HUES64 (cell line): ENCODE results near the gene SDK2.

ENCODE experiments used
- H3K27ac ChIP-seq: 2 replicates; pipeline ENCODE4 v1.7.0; 2013; ENCODE audit warnings: low read depth, low read length, inconsistent platforms
- H3K27me3 ChIP-seq: 2 replicates; pipeline ENCODE4 v1.6.1; 2013; ENCODE audit warnings: mild to moderate bottlenecking, low read length; ENCODE audit not compliant: insufficient read depth
- H3K36me3 ChIP-seq: 2 replicates; pipeline ENCODE4 v1.6.1; 2013; ENCODE audit warnings: mild to moderate bottlenecking, low read length; ENCODE audit not compliant: insufficient read depth
- H3K4me1 ChIP-seq: 2 replicates; pipeline ENCODE4 v1.6.1; 2013; ENCODE audit warnings: mild to moderate bottlenecking, low read length, moderate library complexity; ENCODE audit not compliant: insufficient read depth
- H3K4me3 ChIP-seq: 2 replicates; pipeline ENCODE4 v1.5.1; 2013; ENCODE audit warnings: mild to moderate bottlenecking, low read length, moderate library complexity
- H3K9ac ChIP-seq: 2 replicates; pipeline ENCODE4 v1.6.1; 2013; ENCODE audit warnings: mild to moderate bottlenecking, low read depth, low read length
- H3K9me3 ChIP-seq: 2 replicates; pipeline ENCODE4 v1.6.1; 2013; ENCODE audit warnings: low read depth, low read length; ENCODE audit not compliant: insufficient read depth
- whole genome bisulfite sequencing: fragments of 150-250, 120-280 bp; methylation state at CpG from one replicate; pipeline ENCODE4 v1.1.7; 2013; ENCODE audit warnings: missing lambda C conversion rate; 5-methylcytosine and 5-hydroxymethylcytosine counted together

Gene SDK2

DNA sequence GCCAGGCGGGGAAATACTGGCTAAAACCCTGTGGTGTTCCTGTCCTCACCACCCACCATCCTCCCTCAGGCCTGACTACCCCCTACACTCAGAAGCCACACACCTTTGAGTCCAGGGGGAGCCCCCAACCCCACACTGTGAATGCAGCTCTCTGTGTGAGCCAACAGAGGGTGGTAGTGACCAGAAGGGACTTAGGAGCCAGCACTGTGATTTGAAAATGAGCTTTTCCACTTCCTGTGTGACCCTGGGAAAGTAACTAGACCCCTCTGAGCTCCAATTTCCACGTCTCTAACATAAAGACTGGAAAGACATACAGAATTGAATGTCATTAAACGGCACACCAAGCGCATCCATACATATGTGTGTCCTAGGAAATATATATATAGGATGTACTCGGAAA lies 58.7 kb downstream of the SDK2 start:
- no peak overlapping the region for H3K4me3 ChIP-seq
- 89% methylated on average over 5 of the region's 5 CpGs for WGBS
- no peak overlapping the region for H3K9ac ChIP-seq
- no peaks in the 10 kb centered on the region for H3K27me3 ChIP-seq
- H3K4me1 ChIP-seq = peaks cover 25% of the 10 kb centered on the region
- H3K27ac ChIP-seq = no peak overlapping the region
- H3K36me3 ChIP-seq = no peaks in the 10 kb centered on the region
- H3K9me3 ChIP-seq = no peaks in the 10 kb centered on the region

DNA sequence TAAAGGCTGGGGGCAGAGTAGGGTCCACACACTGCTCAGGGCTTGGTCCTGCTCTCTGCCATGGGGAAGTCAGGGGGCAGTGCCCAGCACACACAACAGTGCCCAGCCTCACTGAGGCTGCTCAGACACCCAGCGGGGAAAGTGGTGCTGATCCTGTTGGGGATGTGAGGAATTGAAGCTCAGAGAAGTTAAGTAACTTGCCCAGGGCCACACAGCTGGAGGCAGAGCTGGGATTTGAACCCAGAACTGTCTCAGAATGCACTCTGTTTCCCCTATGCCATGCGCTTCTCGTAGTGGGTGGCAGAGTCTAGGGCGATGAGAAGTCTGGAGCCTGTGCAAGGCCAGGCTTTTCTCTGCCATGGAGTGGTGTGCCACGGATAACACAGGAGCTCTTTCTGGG lies 59.3 kb downstream of the SDK2 start:
- peaks cover 19% of the 10 kb centered on the region for H3K4me1 ChIP-seq
- H3K36me3 ChIP-seq = no peaks in the 10 kb centered on the region
- WGBS = 98% methylated on average over 5 of the region's 5 CpGs
- H3K9me3 ChIP-seq = no peaks in the 10 kb centered on the region
- H3K27ac ChIP-seq = no peak overlapping the region
- no peak overlapping the region for H3K4me3 ChIP-seq
- no peaks in the 10 kb centered on the region for H3K27me3 ChIP-seq
- H3K9ac ChIP-seq = no peak overlapping the region

DNA sequence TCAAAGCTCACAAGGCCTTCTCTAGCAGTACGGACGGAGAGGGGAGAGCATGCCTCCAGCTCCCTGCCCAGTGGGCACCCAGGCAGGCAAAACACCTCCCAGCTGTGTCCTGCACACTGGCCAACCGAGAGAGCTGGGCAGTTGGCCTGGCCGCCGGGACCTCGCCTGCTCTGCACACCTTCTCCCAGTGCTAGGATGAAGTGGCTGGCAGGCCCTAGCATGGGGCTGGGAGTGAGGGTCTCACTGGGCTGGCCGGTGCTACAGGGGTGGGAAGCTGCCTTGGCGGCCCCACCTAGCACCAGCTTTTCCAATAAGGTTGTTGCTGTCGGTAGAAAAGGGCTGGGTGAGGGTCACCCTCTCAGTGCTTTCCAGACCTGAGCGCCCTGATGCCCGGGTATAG lies 60.2 kb downstream of the SDK2 start:
- Histone ChIP-seq H3K4me3 (no peak overlapping the region), H3K27ac (no peak overlapping the region), H3K4me1 (peaks cover 13% of the 10 kb centered on the region), H3K36me3 (no peaks in the 10 kb centered on the region), H3K27me3 (no peaks in the 10 kb centered on the region), H3K9me3 (no peaks in the 10 kb centered on the region), H3K9ac (no peak overlapping the region)
- WGBS = 95% methylated on average over 11 of the region's 11 CpGs

GRCh38 chr17:73582821-73583220 lies 61.4 kb downstream of the SDK2 start:
- H3K4me3 ChIP-seq = no peak overlapping the region
- H3K9me3 ChIP-seq = no peaks in the 10 kb centered on the region
- H3K27ac ChIP-seq = no peak overlapping the region
- H3K4me1 ChIP-seq = peaks cover 13% of the 10 kb centered on the region
- WGBS = 81% methylated on average over 9 of the region's 9 CpGs
- no peaks in the 10 kb centered on the region for H3K27me3 ChIP-seq
- no peaks in the 10 kb centered on the region for H3K36me3 ChIP-seq
- H3K9ac ChIP-seq = no peak overlapping the region

DNA sequence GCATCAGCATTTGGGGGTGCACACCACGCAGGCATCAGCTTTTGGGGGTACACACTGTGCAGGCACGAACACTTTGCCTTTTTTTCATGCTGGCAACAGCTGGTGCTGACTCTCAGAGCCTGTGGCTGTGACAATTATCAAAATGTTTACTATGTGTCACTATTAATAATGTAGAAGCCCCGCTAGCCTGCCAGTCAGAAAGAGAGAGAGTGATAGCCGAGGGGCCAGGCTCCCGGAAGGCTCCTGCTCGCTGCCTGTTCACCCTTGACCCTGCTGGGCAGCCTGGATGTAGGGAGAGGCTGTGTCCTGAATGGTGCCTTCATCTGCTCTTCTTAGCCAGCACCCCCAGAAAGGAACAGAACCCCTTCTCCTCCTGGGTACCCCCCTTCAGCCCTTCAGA lies 61.9 kb downstream of the SDK2 start:
- no peak overlapping the region for H3K27ac ChIP-seq
- 89% methylated on average over 6 of the region's 6 CpGs for WGBS
- H3K9ac ChIP-seq = no peak overlapping the region
- H3K27me3 ChIP-seq = no peaks in the 10 kb centered on the region
- H3K9me3 ChIP-seq = no peaks in the 10 kb centered on the region
- H3K4me1 ChIP-seq = peaks cover 13% of the 10 kb centered on the region
- no peaks in the 10 kb centered on the region for H3K36me3 ChIP-seq
- H3K4me3 ChIP-seq = no peak overlapping the region

DNA sequence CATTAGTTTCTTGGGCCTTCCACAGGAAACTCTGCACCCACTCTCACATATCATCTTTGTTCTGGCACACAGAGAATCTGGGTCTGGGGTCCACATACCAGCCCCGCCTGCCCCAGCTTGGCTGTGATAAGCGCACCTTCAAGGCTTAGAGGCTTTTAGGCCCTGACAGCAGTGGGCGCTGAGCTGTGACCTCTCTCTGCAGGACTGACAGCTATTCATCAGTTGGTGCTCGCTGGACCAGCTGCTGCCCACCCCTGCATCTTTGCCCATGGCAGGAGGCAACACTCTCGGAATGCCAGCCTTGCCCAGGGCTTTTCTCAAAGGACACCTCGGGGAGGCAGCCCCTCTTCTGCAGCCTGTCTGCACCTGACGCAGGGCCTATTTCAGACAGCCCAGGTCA lies 62.9 kb downstream of the SDK2 start:
- Histone ChIP-seq H3K4me3 (no peak overlapping the region), H3K27ac (no peak overlapping the region), H3K36me3 (no peaks in the 10 kb centered on the region), H3K9ac (no peak overlapping the region), H3K9me3 (no peaks in the 10 kb centered on the region), H3K27me3 (no peaks in the 10 kb centered on the region), H3K4me1 (peaks cover 8% of the 10 kb centered on the region; the same call in 1 of the 2 replicates)
- WGBS = 90% methylated on average over 7 of the region's 7 CpGs

GRCh38 chr17:73580073-73580710 lies 64.1 kb downstream of the SDK2 start:
- H3K27ac ChIP-seq = no peak overlapping the region
- H3K9me3 ChIP-seq = no peaks in the 10 kb centered on the region
- 94% methylated on average over 12 of the region's 12 CpGs for WGBS
- no peaks in the 10 kb centered on the region for H3K36me3 ChIP-seq
- H3K27me3 ChIP-seq = no peaks in the 10 kb centered on the region
- H3K4me1 ChIP-seq = no peaks in the 10 kb centered on the region
- H3K9ac ChIP-seq = no peak overlapping the region
- H3K4me3 ChIP-seq = no peak overlapping the region

DNA sequence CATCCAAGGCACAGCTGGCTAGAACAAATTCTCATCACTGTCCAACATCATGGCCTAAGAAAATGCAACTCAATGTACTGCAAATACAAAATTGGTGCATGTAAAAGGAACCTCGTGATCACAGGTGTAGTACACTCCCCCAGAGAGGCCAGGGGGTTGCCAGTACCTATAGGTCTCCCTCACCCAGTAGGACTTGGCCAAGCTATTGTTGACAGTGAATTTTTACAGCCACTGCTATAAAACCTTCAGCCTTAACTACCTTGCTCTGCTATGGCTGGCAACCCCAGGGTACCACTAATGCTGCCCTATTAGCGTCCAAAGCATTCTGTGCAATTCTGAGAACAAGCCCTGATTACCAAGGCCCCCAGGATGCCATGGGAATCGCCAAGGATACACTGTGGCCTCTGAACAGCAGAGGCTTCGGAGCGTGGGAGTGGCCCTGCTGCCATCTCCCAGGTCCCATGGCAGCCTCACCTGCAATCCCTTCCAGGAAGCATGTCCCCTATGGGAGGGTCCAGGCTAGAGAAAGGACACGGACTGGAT lies 67.6 kb downstream of the SDK2 start:
- Histone ChIP-seq H3K9me3 (no peaks in the 10 kb centered on the region), H3K36me3 (no peaks in the 10 kb centered on the region), H3K27me3 (no peaks in the 10 kb centered on the region), H3K9ac (no peak overlapping the region), H3K4me3 (no peak overlapping the region), H3K27ac (no peak overlapping the region), H3K4me1 (no peaks in the 10 kb centered on the region)
- 96% methylated on average over 6 of the region's 6 CpGs for WGBS

- H3K4me1 ChIP-seq = no peaks in the 10 kb centered on the region
- WGBS = 87% methylated on average over 15 of the region's 15 CpGs
- no peak overlapping the region for H3K4me3 ChIP-seq
- H3K27me3 ChIP-seq = no peaks in the 10 kb centered on the region
- no peaks in the 10 kb centered on the region for H3K9me3 ChIP-seq
- no peaks in the 10 kb centered on the region for H3K36me3 ChIP-seq
- H3K27ac ChIP-seq = no peak overlapping the region
- H3K9ac ChIP-seq = no peak overlapping the region
These were observed 68.6 kb downstream of the SDK2 start for GRCh38 chr17:73575470-73576221.

DNA sequence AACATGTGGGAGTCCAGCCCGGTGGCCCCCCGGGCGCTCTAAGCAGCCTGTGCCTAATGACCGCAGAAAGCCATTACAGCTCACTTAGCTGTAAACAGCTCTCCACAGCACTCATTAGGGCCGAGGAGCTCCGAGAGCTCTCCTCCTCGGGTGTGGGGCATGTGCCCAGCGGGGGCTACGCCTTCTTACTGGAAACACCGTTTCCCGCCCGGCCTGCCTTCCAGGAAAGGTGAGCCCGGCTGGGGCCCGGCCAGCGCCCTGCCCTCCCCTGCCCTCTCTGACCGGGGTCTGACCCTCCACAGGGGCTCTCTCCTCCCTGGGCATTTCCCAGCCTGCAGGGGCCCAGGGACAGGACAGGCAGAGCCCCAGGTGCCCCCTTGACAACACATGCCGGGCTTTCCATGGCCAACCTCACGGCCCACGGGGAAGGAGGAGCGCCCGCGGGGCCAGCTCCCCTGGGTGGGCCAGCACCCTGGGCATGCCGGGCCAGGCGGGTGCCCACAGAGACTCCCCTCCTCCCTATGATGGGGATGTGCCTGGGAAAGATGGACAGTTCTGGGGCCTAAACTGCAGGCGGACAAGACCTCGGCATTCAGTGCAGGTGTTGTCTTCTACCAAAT lies 72.6 kb downstream of the SDK2 start:
- Histone ChIP-seq H3K27me3 (no peaks in the 10 kb centered on the region), H3K4me3 (no peak overlapping the region), H3K36me3 (no peaks in the 10 kb centered on the region), H3K4me1 (peaks cover 26% of the 10 kb centered on the region), H3K9ac (no peak overlapping the region), H3K9me3 (no peaks in the 10 kb centered on the region), H3K27ac (no peak overlapping the region)
- 86% methylated on average over 26 of the region's 26 CpGs for WGBS

DNA sequence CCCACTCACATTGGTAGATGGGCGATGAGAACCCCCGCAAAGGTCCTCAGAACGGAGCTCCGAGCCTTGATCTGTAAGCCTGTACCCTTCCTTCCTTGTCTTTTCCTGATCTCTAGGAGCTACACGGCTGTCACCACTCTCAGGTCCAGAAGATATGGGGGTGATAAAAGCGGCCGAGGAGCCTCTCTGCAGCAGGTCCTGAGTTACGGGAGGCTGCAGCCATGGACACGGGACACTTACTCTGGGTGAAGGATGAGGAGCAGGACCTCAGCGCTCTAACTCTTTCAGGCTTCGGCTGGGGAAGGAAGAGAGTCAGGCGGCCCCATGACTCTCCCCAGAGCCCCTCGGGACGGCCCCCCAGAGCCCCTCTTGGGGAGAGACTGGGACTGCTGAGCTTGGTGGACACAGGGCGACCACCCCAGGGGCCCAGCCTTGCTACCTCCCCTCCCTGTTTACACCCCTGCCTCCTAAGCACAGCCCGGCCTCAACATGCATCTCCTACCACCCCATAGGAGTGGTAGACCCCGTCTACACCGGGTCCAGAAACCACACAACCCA lies 74.4 kb downstream of the SDK2 start:
- 80% methylated on average over 18 of the region's 18 CpGs for WGBS
- no peaks in the 10 kb centered on the region for H3K9me3 ChIP-seq
- peaks cover 41% of the 10 kb centered on the region for H3K4me1 ChIP-seq
- no peak overlapping the region for H3K9ac ChIP-seq
- H3K27me3 ChIP-seq = no peaks in the 10 kb centered on the region
- H3K27ac ChIP-seq = no peak overlapping the region
- no peaks in the 10 kb centered on the region for H3K36me3 ChIP-seq
- no peak overlapping the region for H3K4me3 ChIP-seq
